HG03135 (cell line): ENCODE data around the gene KAT6B.

Experiments
- ATAC-seq: cut with Tn5 transposase; IDR thresholded peaks from one replicate; pipeline ENCODE4 v1.9.1; 2021; ENCODE audit warnings: mild to moderate bottlenecking, moderate library complexity; ENCODE audit not compliant: unreplicated experiment

The KAT6B gene

GRCh38 chr10:74822521-74823089 is 3.8 kb upstream of the KAT6B start:
- ATAC-seq = no peak

GRCh38 chr10:74823791-74824183 is 2.6 kb upstream of the KAT6B start:
- ATAC-seq = no peak

- ATAC-seq = no peak
These were observed 2.1 kb upstream of the KAT6B start for GRCh38 chr10:74824184-74824899.

DNA sequence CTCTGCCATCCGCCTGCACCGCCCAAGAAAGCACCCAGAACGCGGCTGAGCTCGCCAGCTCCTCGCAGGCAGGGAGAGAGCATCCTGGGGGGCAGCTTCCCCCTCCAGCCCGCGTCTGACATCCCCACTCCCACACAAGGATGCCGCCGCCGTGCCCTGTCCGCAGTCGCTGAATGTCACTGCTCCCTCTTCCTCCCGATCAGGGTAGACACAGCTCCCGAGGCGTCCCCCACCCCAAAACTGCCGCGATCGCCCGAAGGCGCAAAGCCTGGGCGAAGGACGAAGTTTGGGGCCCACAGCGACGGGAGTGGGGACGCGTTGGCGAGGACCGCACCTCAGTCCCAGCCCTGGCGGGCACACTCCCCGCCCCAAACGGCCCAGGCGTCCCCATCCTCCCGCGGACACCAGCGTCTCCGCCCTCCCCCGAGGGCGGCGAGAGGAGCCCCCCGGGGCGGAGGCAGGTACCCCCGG is 1.5 kb upstream of the KAT6B start:
- no peak for ATAC-seq

DNA sequence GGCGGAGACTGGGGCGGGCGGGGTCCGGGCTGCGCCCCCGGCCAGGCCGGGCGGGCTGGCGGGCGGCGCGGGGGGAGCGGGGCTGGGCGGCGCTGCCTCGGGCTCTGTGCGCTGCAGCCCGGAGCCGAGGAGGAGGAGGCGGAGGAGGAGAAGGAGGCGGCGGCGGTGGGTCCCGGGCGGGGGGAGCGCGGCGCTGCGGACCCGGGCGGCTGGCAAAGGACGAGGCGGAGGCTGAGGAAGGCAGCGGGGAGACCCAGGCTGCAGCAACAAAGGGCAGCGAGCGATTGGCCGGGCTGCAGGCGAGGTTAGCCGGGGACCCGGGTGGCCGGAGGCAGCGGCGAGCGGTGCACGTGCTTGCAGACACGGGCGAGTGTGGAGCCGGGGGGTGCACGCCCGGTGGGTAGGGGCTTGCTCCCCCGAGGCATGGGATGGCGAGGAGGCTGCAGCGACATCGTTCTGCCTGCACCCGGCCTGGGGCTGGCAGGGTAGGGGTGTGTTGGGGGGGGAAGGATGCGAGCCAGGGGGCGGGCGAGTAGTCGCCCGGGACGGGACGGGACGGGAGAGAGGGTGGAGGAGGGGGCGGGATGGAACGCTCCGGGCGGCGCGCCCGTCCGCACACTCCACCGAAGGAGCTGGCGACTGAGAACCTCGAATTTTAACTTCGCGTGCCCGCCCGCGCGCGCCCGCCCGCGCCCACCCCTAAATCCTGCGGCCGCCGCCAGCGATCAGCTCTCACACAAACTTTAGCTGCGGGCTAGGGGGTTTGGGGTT is 844 bp upstream of the KAT6B start:
- peak; percentile 2 for ATAC-seq

GRCh38 chr10:74827045-74827441 is 643 bp downstream of the KAT6B start:
- ATAC-seq = no peak

- ATAC-seq = no peak
These were observed 1.3 kb downstream of the KAT6B start for GRCh38 chr10:74827694-74828093.

DNA sequence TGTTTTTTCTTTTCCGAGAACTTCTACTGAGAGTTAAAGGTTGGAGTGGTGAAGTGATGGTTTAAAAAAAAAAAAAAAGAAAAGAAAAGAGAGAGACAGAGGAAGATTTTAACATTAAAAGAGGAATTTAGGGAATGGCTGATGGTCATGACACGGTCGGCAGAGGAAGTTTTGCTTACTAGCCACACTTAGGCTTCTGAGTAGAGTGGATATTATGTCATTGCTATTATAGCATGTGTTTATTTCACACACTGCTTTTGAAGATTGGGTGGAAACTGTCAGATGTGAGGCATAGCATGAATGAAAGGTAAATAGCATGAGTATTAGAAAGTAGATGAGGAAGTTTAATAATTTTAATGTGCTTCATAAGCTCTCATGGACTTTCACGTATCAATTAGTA is 2.5 kb downstream of the KAT6B start:
- no peak for ATAC-seq

DNA sequence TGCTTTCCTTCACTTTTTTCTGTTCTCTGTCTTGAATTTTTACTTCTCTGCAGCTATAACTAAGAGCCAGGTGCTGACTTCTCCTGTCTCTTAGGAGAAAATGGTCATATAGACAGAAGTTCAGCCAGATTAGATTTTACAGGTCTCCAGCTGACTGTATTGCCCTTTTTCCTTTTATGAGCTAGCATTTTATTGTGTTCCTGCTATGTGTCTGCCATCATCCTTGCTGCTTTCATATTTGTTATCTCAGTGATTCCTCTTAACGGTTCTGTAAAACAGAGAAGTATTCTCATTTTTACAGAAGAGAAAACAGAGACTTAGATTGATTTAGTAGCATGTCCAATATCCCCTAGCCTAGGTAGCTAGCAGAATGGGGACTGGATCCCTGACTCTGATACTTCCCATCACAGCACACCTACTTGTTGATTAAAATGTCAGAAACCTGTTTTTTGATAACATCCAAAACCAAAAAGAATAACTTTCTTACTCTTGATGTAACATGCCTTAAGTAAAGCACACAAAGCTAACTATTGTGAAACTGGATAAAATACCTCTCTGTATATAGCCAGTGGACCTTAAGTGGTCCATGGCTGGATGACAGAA is 5.2 kb downstream of the KAT6B start:
- no peak for ATAC-seq

- ATAC-seq = no peak
These were observed 9.6 kb downstream of the KAT6B start for GRCh38 chr10:74835963-74836362.

DNA sequence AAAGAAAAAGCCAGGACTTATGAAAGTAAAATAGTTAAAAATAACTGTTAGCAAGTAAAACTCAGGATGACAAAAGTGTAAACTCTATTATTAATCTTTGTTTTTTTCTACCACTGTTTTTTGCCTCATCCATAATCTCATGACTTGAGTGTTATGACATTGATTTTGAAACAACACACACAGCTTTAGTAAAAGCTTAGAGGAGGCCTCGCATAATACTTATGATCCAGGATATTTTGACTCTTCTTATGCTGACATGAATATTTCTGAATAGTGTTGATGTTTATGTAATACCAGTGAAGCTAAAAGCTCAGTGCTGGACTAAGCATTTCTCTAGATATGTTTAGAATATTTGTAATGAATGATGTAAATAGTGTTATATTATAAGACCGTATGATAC is 10.5 kb downstream of the KAT6B start:
- no peak for ATAC-seq

- ATAC-seq = no peak
These were observed 11.3 kb downstream of the KAT6B start for GRCh38 chr10:74837743-74838142.

GRCh38 chr10:74839708-74840107 is 13.3 kb downstream of the KAT6B start:
- ATAC-seq = no peak

- ATAC-seq = no peak
These were observed 15.0 kb downstream of the KAT6B start for GRCh38 chr10:74841265-74841973.

- no peak for ATAC-seq
These were observed 16.0 kb downstream of the KAT6B start for GRCh38 chr10:74842301-74842954.

GRCh38 chr10:74846958-74847357 is 20.6 kb downstream of the KAT6B start:
- ATAC-seq = no peak

GRCh38 chr10:74851831-74852230 is 25.4 kb downstream of the KAT6B start:
- ATAC-seq = no peak

GRCh38 chr10:74852381-74852780 is 26.0 kb downstream of the KAT6B start:
- no peak for ATAC-seq

GRCh38 chr10:74854610-74855009 is 28.2 kb downstream of the KAT6B start:
- ATAC-seq = no peak

DNA sequence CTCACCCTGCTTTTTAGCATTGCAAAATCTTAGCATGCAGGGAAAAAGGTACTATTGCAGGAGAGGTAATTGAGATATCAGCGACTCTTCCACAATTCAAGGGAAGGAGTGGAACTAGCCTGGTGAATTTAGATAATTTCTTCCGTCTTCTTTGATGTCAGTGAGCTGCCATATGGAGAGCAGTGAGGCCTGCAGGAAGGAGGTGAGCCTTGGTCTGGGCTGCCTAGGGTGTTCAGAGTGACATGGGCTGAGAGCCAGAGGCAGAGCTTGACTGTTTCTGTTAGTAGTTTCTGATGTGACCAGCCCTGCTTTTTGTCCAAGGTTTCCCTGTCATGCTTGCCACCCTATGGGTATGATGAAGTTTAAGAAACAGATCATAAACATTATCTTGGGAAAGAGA is 28.6 kb downstream of the KAT6B start:
- ATAC-seq = no peak
